PFSK-1 (cell line): ENCODE data around the gene DNAH6.

ENCODE experiments used
- POLR2AphosphoS5 ChIP-seq: IDR thresholded peaks from 2 replicates; pipeline ENCODE4 v1.6.1; 2012; ENCODE audit warnings: low read depth, mild to moderate bottlenecking, control low read depth, low read length, moderate library complexity
- TAF1 ChIP-seq: IDR thresholded peaks from 2 replicates; pipeline ENCODE4 v1.6.1; 2012; ENCODE audit warnings: low read length, control low read depth, borderline replicate concordance; ENCODE audit not compliant: insufficient read depth
- TF ChIP-seq, protein P1 (sequence below), 2 experiments: IDR thresholded peaks; 2 replicates each; pipeline versions ENCODE4 v1.6.1 to v1.8.0; 2011 to 2012; ENCODE audit warnings: low read depth in 2 of 2, low read length in 2 of 2, control low read depth in 1 of 2, inconsistent platforms in 1 of 2, mild to moderate bottlenecking in 1 of 2, moderate library complexity in 1 of 2; ENCODE audit not compliant: insufficient read depth in 1 of 2

DNA sequence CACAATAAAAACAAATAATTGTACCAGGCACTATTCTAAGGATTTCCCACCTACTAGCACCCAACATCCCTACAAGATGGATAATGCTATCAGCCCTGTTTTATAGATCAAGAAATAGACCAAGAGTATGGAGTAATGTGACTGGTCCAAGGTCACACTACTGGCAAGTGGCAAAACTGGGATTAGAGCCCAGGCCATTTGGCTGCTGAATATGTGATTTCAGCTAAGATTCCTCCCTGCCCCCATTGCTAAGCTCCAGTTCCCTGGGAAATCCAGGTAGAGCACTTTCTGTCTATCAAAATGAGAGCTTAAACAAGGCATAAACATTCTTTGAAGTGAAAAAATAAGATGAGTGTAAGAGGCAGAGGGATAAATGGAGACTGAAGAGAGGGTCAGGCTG lies 157.8 kb downstream of the DNAH6 start:
- TF ChIP-seq POLR2AphosphoS5, result no peak
- TF ChIP-seq, protein P1, sequence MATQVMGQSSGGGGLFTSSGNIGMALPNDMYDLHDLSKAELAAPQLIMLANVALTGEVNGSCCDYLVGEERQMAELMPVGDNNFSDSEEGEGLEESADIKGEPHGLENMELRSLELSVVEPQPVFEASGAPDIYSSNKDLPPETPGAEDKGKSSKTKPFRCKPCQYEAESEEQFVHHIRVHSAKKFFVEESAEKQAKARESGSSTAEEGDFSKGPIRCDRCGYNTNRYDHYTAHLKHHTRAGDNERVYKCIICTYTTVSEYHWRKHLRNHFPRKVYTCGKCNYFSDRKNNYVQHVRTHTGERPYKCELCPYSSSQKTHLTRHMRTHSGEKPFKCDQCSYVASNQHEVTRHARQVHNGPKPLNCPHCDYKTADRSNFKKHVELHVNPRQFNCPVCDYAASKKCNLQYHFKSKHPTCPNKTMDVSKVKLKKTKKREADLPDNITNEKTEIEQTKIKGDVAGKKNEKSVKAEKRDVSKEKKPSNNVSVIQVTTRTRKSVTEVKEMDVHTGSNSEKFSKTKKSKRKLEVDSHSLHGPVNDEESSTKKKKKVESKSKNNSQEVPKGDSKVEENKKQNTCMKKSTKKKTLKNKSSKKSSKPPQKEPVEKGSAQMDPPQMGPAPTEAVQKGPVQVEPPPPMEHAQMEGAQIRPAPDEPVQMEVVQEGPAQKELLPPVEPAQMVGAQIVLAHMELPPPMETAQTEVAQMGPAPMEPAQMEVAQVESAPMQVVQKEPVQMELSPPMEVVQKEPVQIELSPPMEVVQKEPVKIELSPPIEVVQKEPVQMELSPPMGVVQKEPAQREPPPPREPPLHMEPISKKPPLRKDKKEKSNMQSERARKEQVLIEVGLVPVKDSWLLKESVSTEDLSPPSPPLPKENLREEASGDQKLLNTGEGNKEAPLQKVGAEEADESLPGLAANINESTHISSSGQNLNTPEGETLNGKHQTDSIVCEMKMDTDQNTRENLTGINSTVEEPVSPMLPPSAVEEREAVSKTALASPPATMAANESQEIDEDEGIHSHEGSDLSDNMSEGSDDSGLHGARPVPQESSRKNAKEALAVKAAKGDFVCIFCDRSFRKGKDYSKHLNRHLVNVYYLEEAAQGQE (IDR thresholded peaks at IDR 0.05; ENCODE audit: insufficient read depth in 1 of 2, low read depth in 2 of 2, low read length in 2 of 2), result no peak
- no peak for TF ChIP-seq TAF1
